Measurements from ENCODE around the gene RUNX1.
A peak's percentile ranks its signal among the peaks of the same experiment; 100 is the strongest.

Gene RUNX1

DNA sequence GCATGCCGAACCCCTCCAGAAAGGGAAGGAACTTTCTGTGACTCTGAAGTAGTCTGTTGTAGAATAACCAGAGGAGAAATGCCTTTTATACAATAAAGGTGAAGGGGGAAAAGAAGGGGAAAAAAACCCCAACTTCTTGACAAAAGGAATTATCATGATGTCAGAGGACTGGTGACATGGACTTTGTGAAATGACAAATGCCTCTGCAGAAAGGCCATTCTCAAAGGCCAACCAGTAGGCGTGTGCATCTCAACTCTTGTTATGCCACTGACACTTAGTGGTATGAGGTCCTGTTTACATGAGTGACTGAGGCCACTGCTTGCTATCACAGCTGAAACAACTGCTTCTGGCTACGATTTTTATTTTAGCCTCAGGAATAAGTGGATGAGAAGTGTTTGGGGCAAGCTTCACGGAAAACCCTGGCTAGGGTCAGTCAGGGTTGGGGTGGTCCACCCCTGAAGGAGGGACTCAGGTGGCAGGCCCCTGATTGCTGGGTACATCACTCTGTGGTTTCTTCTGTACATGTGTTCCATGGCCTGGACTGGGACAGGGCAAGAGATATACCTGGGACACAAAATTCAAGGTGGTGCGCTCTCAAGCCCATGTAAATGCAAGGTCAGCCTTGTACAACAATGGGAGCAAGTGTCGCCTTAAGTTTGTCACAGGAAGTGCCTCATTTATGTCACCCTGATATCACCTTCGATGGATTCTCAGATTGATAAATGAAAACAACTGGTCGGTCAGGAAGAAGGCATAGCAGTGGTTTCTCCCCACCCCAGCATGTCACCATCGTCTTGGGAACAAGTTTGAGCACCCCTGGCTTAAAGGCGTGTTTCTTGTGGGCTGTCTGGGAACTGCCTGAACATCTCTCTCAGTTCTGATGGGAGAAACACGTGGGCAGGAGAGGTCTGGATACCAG is 12.4 kb downstream of the RUNX1 start:
- no peak for DNase-seq (ENCODE audit: low read depth in 2 of 2)

DNA sequence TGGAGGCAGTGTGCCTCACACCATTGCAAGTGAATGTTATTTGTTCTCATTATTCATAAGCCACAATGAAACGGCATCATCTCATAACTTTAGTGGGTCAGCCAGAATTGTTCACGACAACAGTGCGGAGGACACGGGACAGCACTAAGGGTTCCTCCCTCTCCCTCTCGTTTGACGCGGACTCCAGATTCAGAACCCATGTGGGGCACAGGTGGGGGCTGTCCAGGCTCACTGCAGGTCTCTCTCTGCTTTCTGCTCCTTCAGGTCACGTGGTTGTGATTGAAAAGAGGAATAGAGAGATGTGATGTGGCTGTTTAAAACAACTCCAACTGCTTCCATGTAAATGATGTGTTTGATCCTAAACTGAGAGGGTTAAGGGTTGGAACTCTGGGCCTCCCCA is 13.5 kb downstream of the RUNX1 start:
- DNase-seq (ENCODE audit: low read depth in 2 of 2) = no peak

- DNase-seq (ENCODE audit: low read depth in 2 of 2) = no peak
Observed at GRCh38 chr21:35035116-35035515, 14.0 kb downstream of the RUNX1 start.

DNA sequence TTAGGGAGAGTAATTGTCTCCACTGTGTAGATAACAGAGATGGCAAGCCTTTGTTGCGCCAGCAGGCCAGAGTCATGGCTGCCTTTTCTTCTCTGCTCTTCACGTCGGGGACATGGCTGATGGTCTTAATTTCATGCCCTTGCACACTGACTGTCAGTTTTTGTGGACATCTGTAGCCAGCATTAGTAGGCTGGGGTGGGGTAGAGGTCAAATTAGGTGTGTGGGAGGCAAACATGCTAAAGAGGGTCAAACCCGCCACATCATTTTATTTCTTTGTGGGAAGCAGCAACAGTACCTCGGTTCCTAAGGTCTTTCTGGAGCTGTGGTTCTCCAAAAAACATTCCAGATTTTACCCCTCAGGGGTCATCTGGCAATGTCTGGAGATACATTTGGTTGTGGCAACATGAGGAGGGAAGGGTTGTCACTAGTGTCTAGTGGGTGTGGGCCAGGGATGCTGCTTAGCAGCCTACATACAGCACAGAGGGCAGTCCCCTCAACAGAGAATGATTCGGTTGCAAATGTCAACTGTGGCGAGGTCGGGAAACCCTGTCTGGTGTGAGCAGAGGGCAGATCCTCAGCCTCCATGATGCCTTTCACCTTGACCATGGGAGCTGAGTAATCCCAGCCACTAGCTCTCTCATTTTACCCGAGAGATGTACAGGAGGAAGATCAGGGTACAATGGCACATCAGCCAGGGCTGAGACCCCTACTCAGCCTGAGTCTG is 14.7 kb downstream of the RUNX1 start:
- no peak for DNase-seq (ENCODE audit: low read depth in 2 of 2)

DNA sequence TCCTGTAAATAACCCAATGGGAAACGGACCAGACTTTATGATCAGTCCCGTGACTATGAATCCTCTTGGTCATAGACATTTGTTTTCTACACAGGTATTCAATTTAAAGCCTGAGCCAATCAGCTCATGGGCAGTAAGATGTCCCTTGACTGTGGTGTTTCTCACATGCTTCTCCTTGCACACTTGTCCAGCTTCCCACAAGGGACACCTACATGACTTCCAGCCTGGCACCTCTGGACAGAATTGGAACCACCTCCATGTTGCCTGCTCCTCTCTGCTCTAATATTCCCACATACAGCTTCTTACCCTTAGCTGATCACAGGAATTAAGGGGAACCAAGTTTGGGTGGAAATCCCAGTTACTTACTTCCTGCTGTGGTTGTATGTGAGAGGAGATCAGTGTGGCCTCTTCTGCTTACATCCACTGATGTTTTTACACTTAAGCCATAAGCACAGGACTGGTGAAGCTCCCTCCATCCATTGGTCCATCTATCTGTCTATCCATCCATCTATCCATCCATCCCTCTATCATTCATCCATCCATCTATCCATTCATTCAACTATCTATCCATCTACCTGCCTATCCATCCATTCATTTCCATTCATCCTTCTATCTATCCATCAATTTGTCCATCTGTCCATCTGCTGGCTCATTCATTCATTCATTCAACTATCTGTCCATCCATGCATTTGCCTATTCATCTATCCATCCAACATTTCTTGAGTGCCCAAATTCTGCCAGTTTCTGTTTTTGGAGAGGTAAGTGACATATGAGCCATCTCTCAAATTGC is 16.4 kb downstream of the RUNX1 start:
- no peak for DNase-seq (ENCODE audit: low read depth in 2 of 2)

DNA sequence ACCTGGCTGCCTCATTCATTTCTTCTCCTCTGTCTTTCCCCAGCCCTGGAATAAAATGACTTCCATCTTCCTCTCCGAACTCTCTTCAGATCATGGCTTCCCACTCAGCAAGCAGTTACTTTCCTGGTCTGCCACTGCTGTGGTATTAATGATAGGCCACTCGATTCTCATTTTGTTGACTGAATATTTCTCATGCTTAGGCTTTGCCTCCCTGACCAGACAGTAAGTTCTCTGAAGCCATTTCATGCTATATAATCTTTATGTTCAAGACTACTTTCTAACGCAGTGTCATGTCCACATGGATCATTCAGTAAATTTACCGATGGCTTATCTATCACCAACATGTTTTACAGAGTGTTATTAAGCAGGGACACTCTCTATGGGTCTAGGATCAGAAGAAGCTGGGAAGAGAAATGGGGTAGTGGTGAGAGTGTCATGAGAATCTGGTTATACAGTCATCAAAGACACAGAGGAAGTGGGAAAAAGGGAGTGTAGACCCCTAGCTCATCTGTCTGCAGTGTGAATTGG is 20.6 kb downstream of the RUNX1 start:
- no peak for DNase-seq (ENCODE audit: low read depth in 2 of 2)

- DNase-seq (ENCODE audit: low read depth in 2 of 2) = no peak
Observed at GRCh38 chr21:35027563-35028450, 21.3 kb downstream of the RUNX1 start.

- DNase-seq (ENCODE audit: low read depth in 2 of 2) = peak; percentile 60 to 65
Observed at GRCh38 chr21:35026617-35027562, 22.2 kb downstream of the RUNX1 start.

DNA sequence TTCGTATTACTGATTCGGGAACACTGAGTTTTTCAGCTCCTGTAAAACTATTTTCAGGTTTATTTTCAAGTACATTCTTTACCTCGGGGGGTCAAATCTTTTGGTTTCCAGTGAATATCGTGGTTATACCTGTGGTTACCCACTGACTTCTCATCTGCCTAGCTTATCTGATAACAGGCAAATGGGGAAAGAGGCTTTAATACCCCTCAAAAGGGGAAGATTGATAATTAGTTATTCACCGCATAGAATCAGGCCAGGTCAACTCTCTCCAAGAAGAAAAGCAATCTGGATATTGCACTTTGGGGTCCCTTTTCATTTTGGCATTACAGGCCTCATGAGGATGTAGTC is 23.0 kb downstream of the RUNX1 start:
- DNase-seq (ENCODE audit: low read depth in 2 of 2) = no peak

- DNase-seq (ENCODE audit: low read depth in 2 of 2) = no peak
Observed at GRCh38 chr21:35025206-35026152, 23.6 kb downstream of the RUNX1 start.

GRCh38 chr21:35024513-35024912 is 24.6 kb downstream of the RUNX1 start:
- DNase-seq (ENCODE audit: low read depth in 2 of 2) = no peak

- no peak for DNase-seq (ENCODE audit: low read depth in 2 of 2)
Observed at GRCh38 chr21:35024071-35024420, 25.1 kb downstream of the RUNX1 start.

DNA sequence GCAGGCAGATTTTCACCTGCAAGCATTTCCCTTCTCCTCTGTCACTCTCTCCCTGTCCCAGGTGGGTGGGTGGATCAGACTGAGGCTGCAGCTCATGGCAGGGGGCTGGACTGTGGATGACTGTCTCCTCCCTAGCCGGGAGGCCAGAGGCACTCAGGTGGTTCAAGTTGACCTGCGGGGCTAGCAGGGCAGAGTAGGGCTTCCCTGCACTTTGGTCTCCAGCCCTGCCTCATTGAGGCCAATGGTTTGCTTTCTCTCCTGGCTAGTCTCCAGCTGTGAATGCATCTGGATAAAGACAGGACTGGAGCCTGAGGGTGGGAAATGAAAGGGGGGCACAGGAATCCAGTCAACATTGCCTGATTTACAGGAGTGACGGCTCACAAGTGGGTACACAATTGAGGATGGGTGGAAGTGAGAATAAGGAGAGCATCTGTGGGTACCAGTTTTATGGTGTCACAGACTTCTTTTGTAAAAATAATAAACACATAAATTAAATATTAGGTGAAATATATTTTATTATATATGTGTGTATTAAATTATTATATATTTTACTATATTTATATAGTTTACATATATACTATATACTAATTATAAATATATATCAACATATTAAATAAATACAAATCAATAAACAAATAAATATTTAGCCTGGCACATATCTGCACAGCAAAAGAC is 25.6 kb downstream of the RUNX1 start:
- no peak for DNase-seq (ENCODE audit: low read depth in 2 of 2)

DNA sequence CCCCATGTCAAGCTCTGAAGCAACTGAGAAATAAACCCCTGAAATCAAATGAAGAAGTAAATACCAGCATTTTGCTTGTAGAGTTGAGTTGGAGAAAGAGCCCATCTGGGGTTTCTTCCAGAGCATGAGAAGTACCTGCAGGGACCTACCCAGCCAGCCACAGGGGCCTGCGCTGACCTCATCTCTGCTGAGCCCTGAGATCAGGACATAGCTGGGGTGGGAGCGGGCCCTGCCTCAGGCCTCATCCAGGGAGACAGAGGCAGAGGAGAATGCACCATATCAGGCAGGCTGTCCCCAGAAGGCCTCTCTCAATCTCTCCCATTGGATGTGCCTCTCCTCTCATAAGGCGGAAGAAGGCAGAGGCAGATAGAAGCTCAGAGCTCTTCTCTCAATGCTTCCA is 27.6 kb downstream of the RUNX1 start:
- DNase-seq (ENCODE audit: low read depth in 2 of 2) = no peak

DNA sequence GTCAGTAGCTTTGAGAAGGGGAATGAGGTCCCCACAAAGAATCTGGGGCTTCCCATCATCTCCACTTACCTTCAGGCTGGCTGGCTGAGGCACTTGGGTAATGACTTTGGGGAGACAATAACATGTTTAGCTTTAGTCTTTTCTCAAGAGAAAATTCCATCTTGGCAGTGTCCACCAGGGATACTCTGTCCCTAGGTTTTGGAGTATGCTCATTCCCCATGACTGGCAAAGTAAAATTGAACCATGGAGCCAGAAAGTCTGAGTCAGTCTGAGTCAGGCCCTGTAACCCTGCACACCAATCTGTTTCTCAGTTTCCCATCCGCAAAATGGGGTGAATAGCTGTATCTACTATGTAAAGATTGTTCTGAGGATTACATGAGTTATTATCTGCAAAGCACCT is 28.2 kb downstream of the RUNX1 start:
- DNase-seq (ENCODE audit: low read depth in 2 of 2) = no peak

DNA sequence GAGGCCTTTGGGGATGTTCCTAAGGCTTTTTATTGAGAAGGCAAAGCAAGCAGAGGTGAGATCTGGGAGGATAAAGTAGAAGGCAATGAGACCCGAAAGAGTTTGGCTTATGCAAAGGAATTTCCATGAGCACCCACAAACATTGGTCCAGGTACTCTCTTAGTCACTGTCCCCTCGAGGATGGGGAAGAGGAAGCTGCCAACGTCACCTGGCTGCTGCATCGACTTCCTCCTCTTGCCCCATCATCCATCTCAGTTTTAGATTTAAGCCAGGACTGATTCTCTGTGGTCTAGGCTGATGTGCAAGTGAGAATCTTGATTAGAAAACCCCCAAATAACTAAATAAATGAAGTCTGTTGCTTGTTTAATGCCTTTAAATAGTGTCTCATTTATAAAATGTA is 28.7 kb downstream of the RUNX1 start:
- no peak for DNase-seq (ENCODE audit: low read depth in 2 of 2)

GRCh38 chr21:35019631-35020032 is 29.5 kb downstream of the RUNX1 start:
- no peak for DNase-seq (ENCODE audit: low read depth in 2 of 2)

DNA sequence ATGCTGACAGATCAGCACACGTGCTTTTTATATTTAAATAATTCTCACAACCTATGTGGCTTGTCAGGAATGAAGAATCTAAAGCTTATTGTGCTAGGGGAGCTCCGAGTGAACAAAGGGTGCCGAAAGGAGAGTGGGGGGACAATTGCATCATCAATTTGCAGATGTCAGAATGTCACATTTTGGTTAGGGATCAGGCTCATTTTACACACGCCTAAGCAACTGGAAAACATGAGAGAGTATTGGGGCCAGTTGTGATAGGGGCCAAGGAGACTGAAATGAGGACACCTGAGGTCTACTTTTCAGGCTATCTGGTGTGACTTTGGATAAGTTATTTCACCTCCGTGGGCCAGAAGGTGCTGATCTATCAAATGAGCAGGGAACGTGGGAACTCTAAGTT is 31.8 kb downstream of the RUNX1 start:
- no peak for DNase-seq (ENCODE audit: low read depth in 2 of 2)
